Stimulated activated CD8-positive, alpha-beta memory T cell treated with anti-CD3 and anti-CD28 coated beads, Interleukin-15, amount 100 ng/mL, for 48 hours (primary cell): Measurements from ENCODE around the gene SLC25A19.

ENCODE experiments used
- DNase-seq, 2 donors: peaks; one replicate each; pipeline ENCODE4 v3.0.0-alpha.2; 2020; ENCODE audit warnings: low read depth in 2 of 2

The SLC25A19 gene

DNA sequence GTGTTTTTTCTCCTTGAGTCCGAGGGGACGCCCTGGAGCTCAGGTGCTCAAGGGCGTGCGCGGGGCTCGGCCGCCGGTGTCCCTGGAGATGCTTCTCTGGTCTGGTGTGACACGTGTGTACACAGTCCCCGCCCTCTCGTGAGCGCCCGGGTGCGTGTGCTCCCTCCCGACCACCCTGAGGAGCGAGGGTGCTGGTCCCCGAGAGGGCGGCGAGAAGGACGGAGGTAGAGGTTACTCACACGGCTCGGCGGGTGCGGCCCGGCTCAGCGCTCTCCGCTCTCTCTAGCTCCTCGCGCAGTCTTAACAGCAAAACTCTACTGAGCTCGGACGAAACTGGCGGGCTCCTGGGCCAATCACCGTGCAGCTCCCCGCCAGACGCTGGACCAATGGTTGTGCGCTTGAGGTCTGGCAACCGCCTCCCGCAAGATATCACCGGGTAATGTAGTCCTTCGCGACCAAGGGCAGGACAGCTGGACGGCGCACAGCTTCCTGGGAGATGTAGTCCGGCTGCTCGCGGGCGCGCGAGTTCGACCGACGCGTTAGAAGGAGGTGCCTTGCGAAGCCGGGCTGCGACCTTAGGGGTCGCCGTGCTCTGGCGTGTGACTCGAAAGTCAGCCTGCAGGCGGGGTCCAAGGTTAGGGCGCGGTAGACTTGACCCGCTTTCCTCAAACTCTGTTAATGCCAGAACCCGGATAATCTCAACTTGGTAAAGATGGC lies at the start of gene SLC25A19:
TSS of gene SLC25A19 (minus strand) at position 319 of the 717 bp plus-strand sequence. CDS start 2,669 bp downstream, outside the sequence.
- peak; percentile 96 to 97 for DNase-seq

DNA sequence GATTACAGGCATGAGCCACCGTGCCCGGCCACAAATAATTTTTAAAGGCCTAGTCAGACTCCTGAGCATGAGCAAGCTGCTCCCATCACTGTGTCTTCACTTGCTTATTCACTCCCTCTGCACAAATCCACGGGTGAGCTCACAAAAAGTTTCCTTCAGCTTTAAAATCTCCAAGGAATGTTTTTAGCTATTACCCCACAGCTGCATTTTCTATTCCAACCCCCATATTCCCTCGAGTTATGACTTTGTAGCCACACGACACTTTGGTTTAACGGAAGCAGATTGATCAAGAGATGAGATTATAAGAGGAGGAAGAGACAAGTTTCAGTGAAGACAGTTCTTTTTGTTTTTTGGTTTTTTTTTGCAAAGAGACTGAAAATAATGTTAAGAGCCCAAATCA lies 49.1 kb upstream of the SLC25A19 start:
- DNase-seq, result no peak

DNA sequence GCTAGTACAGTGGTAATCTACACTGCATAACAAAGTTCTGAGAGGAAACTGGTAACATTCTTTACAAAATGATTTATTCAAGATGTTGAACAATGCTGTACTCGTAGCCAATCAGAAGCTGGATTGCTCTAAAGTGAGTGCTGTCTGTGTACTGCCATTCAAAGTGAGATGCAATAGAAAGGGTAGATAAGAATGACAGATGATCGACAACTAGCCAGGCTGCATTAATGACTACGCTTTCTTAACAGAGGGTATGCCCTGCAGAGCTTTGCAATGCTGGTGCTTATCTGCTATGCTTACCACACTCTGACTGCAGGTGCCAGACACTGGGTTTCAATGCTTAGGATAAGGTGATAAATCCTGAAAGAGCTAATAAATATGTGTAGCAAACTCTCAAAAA lies 46.1 kb upstream of the SLC25A19 start:
- DNase-seq, result no peak

DNA sequence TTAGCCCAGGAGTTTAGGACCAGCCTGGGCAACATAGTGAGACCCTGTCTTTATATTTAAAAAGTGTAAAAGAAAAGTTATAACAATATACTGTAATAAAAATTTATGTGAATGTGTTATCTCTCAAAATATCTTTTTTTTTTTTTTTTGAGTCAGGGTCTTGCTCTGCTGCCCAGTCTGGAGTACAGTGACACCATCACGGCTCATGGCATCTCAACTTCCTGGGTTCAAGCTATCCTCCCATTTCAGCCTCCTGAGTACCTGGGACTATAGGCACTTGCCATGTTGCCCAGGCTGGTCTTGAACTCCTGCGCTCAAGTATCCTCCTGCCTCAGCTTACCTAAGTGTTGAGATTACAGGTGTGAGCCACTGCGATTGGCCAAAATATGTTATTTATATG lies 45.5 kb upstream of the SLC25A19 start:
- DNase-seq, result no peak

DNA sequence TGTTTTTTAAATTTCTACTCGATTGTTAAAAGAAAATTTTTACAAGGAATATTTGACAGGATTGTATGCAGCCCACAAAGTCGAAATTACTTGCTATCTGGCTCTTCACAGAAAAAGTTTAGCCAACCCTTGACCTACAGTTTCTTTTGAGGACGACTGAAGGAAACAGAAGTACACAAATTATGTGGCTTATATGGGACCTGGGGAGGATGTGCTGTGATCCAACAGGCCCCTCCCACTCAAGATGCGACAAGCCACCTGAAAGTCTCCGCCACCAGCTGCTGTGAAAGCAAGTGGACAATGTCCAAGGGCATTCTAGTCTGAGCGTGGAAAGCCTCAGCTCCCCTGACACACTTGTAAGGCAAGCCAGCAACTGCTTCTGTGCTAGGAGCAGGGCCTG lies 42.4 kb upstream of the SLC25A19 start:
- no peak for DNase-seq

DNA sequence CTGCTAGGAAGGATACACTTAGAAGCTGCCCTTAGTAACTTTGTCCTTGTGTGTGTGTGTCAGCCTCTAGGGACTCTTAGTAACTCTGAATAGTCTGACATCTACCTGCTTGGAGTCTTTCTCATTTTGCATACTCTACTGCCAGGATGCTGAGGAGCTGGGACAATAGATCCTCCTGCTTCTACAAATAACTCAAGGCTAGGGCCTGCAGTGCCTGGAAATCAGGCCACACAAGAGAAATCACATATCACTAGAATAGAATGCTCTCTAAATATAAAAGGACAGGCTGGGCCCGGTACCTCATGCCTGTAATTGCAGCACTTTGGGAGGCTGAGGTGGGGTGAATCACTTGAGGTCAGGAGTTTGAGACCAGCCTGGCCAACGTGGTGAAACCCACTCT lies 38.5 kb upstream of the SLC25A19 start:
- no peak for DNase-seq

DNA sequence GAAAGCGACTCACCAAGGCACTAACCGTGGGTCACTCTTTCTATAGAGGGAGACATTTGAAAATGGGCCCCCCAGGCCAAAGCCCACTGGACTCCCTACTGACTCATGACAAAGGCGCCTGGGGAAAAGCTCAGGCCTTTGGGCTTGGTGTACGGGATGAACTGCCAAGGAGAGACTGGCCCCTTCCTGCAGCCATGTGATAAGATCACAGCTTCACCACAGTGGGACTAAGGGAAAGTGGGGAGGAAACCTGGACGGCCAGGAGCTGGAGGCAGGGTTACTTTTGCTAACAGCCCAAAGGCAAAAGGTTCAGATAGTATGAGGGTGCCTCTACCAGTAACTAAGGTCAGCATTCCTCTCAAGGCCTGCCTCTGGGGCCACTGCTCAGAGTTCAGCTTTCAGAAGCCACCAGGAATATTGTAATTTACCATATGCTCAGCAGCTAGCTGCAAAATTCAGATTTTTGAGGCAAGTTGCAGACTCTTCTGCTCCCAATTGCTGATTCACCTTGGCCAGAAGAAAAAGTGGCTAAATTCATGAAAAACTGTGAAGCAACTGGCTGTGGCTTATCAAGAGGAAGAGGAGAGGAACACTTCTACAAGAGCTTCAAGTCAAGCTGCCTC lies 37.1 kb upstream of the SLC25A19 start:
- DNase-seq, result no peak

DNA sequence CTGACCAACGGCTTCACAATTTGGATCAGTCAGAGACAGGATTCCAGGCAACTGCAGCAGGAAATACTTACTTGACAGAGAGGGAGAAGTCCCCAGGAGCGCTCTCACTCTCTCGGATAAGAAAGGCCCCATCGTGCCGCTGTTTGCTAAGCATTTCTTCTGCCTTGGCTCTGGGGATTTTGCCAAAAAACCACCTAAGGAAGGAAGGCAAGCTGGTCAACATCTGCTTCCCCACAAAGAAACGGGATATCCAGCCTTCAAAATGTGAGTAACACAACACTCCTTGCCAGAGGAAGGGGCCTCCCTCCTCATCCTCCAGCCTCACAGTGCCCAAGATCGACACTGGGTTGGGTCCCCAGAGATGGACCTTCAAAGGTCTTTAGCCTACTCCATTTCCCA lies 36.6 kb upstream of the SLC25A19 start:
- DNase-seq, result no peak

DNA sequence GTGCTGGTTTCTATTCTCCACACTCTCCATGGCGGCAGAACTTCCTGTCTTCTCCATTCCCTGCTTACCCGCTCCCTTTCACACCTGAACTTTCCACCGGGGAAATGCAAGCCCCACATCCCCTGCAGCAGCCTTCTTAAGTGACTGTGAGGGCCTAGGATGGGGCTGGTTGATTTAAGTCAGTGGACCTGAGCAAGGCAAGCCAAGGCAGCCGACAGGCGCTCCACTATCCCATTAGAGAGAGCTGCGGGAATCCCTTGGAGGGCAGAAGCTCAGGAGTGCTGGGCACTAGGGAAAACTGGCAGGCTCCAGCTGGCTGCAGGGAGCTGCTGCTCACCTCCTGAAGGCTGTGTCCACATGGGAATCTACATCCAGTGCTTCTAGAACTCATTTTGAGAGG lies 36.1 kb upstream of the SLC25A19 start:
- no peak for DNase-seq

DNA sequence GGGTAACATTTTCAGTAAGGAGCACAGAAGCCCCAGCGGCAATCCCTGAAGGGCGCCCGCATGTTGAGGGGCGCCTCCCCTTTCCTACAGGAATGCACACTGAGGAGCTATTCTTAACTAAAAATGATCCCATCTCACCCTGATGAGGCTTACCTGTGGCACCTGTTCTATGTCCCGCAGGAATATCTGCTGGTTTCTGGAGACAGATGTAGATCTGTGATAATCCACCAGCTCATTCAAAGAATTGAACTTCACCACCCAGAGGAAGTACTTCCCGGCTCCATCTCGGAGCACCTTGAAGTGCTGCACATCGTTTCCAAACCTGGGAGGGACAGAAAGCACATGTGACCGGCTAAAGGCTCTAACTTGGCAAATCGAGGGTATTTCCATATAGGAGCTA lies 32.3 kb upstream of the SLC25A19 start:
- DNase-seq, result no peak

DNA sequence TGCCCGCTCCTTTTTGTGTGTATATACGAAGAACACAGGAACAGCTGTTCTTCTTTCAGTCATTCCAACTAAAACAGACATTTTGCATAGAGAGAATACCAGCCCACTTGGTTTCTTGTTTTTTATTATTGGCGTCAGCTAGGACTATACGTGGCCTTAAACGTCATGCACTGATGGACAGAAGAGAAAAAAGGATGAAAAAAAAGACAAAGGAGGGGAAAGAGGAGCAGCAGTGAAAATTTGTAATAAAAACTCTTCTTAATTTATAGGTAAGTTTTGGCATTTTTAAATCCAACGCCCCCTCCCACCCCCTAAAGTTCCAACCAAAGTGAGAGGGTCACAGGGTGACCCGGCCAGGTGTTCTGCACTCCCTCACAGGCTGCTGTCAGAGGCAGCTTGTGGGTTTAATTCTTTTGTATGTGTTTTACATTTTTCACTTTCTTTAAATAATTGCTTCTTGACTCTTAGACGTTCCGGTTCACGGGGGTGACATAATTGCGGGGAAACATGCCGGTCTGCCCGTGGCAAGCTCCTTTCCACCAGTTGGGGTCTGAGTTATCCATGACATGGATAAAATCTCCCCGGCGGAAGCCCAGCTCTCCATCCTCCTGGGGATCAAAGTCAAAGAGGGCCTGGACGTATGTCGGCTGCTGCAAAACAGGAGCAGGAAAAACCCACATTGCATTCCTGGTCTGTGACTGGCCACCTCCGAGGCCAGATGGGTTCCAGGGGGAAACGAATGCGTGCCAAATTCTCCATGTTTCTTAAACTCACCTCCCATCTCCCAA lies 30.9 kb upstream of the SLC25A19 start:
- DNase-seq, result no peak

DNA sequence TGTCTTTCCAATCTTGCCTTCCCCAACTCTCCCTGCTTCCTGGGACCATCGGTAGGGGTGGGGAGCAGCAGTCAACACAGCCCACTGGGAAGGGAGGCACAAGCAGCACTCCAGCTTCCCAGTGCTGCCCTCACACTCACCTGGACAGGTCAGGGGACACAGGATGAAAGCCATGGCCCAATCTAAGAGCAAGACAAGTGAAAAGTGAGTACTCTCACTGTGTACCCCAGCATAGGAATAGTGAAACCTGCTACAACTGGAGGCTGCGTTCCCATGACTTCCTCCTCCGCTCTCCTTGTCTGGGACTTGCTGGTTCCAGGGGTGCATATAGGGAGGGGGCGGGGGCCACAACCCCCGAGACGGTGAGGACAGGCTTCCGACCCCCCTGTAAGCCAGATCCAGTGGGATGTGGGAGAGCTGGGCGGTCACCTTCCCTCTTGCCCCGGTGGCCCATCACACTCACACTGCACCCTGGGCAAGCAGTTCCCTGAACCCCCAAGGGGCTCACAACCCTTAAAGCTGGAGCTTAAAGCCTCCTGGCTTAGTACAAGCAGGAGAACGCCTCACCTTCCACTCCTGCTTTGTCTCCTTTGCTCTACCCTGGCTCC lies 29.5 kb upstream of the SLC25A19 start:
- DNase-seq, result no peak

DNA sequence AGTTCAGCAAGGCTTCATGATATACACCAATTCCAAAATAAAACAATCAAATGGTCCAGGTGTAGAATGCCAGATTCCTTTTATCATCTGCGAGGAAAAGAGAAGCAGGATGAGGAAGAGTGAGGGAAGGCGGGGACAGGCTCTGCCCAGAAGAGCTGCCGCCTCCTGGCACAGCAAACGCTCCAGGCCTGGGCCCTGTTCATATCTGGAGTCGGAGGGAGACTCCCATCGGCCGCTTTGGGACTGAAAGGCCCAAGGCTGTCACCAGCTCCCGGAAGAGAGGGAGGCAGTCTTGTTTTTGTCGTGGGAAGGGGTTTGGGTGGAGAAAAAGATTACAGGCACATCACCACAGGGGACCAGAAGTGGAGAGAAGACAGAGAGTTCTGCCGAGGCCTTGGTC lies 29.0 kb upstream of the SLC25A19 start:
- no peak for DNase-seq

DNA sequence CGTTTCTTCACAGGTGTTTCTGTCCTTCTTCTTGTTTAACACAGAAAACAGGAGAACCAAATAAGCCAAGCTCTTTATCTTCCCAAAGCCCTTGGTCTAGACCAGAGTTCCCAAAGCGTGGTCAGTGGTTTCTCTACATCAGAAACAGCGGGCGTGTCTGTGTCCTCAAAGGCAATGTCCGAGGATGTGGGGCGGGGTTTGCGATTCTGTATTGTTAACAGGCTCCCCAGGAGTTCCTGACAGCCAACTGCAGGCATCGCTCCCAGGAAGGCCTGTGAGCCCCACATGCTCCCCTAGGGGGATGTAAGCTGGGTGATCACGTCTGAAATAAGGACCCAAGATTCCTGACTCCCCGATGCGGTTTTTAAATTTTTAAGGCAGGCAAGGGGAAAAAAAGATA lies 28.4 kb upstream of the SLC25A19 start:
- no peak for DNase-seq

DNA sequence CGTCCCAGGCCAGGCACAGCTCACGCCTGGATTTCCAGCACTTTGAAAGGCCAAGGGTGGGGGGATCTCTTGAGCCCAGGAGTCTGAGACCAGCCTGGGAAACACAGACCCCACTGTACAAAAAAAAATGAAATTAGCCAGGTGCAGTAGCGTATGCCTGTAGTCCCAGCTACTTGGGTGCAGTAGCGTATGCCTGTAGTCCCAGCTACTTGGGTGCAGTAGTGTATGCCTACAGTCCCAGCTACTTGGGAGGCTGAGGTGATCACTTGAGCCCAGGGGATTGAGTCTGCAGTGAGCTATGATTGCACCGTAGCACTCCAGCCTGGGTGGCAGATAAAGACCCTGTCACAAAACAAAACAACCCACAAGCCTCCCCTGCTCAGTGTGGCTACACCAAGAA lies 27.0 kb upstream of the SLC25A19 start:
- no peak for DNase-seq

DNA sequence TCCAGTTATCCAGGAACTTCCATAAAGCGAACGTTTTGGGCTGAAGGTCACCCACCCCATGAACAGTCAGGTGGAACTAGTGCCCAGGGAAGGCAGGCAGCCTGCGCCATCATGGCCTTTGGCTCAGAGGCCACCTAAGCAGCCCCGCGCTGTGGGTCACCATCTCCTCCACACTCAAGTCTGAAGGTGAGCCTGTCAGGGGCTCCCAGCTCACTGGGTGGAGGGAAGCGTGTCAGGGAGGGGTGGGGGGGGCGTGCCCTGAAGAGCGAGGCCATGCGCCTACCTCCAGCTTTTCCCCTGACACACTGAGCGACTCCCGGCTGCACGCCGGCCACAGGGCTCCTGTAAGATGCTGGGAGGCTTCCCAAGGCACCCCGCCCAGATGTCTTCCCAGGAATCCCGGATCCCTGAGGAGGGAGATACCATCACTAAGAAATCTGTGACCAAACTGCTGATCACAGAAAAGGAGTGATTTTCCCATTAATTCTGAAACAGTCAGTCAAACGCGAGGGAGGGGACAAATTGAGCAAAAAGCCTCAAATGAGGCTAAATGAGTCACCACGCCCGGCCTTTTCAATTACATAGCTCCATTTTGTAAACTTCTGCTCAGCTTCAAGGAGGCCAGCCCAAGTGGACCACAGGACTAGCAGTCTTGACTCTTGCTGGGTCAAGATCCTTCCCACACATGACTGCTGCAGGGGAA lies 26.5 kb upstream of the SLC25A19 start:
- peak in 1 of 2 donors; percentile 15 for DNase-seq

DNA sequence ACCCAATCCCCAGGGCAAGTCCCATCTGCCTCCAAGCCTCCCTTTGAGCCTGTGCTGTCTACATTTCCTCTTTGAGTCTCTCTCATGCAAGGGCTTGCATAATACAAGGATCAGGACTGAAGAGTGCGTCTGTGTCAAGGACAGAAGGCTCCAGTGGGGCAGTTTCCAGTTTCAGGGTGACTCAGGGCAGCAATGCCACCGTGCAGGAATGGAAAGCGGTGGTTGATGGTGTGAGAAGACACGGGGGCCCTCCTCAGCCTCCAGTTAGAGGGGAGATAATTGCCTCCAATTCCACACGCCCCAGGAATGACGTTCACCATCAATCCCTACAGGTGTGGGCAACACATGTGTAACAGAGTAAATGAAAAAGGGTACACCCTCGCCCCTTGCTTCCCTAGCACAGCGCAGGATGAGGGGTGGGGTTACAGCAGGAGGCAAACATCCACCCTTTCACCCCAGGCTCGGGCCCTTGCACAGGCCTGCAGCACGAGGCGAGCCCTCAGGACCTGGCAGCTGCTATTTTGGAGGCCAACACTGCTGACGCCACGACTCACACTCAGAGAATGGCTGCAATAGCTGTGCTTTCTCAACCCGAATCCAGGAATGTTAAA lies 24.8 kb upstream of the SLC25A19 start:
- DNase-seq, result no peak

DNA sequence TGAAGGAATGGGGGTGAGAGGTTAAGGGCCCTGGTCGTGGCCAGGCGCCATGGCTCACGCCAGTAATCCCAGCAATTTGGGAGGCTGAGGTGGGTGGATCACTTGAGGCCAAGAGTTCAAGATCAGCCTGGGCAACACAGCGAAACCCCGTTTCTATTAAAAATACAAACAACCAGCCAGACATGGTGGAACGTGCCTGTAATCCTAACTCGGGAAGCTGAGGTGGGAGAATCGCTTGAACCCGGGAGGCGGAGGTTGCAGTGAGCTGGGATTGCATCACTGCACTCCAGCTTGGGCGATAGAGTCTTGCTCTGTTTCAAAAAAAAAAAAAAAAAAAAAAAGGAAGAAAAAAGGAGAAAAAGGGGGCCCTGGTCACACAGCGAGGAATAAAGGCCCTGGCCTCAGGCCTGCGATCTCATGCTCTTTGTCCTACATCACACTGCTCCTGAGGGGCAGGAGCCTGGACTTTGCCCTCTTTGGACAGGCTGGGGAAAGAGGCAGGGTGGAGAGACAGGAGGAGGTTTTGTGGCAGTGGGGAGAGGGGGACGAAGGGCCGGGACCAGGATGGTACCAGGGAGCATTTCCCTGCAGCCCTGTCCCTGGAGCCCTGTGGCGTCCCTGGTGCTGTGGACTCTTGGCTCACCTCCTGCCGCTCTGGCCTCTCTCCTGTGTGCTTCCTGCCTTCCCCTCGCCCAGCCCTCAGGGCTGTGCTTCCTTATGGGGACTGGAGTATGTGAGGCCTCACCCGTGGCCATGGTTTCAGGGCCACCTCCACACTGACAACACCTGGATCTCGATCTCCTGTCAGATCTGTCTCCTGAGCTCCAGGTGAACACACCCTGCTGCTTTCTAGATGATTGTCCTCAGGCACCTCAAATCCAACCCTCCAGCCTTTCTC lies 19.7 kb upstream of the SLC25A19 start:
- no peak for DNase-seq

DNA sequence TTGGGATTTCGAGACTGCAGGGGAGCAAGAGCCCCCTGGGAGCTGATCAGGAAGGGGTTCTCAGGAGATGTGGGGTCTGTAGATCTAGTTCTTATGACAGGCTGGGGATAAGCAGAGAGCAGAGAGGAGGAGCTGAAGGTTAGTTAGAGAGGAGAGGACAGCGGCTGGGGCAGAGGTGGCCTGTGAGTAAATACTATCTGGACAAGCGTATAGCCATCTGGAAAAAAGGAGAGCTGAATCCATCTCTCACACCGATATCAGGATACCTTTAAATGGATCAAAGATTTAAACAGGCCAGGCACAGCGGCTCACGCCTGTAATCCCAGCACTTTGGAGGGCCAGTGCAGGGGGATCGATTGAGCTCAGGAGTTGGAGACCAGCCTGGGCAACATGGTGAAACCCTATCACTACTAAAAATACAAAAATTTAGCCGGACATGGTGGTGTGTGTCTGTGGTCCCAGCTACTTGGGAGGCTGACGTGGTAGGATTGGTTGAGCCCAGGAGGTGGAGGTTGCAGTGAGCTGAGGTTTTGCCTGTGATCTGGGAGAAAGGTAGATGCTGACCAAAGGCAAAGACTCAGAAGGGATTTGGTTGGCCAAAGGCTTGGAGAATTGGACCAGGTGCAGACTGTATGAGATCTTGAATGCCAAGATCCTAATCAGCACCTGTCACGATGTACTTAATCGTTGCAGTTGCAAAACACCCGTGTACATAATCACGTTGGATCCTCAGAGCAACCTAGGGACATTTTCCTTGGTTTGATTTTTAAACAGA lies 18.9 kb upstream of the SLC25A19 start:
- no peak for DNase-seq
